GM12801 (cell line): Measurements from ENCODE around the gene HLA-DMB.

Experiments used
- TF ChIP-seq, protein P1 (sequence below): IDR thresholded peaks from one replicate; pipeline ENCODE4 v1.5.1; 2011; ENCODE audit warnings: control low read depth; ENCODE audit not compliant: insufficient read length; ENCODE audit errors: extremely low read depth

The HLA-DMB gene

DNA sequence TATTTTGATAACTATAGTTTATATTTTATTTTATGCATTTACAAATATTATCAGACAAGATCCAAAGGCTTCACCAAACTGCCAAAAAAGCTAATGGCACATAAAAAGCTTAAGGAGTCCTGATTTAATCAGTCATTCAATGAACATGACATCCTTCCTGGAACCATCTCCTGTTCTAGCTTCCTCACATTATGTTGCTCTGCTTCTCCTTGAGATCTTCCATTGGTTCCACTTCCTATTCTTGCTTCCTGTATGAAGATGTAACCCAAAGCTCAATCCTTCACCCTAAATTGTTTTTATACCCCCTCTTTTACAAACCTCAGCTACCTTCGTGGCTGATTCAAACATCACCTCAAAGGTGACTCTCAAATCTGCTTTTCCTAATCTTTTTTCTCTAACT is 23.0 kb upstream of the HLA-DMB start:
- TF ChIP-seq, protein P1, sequence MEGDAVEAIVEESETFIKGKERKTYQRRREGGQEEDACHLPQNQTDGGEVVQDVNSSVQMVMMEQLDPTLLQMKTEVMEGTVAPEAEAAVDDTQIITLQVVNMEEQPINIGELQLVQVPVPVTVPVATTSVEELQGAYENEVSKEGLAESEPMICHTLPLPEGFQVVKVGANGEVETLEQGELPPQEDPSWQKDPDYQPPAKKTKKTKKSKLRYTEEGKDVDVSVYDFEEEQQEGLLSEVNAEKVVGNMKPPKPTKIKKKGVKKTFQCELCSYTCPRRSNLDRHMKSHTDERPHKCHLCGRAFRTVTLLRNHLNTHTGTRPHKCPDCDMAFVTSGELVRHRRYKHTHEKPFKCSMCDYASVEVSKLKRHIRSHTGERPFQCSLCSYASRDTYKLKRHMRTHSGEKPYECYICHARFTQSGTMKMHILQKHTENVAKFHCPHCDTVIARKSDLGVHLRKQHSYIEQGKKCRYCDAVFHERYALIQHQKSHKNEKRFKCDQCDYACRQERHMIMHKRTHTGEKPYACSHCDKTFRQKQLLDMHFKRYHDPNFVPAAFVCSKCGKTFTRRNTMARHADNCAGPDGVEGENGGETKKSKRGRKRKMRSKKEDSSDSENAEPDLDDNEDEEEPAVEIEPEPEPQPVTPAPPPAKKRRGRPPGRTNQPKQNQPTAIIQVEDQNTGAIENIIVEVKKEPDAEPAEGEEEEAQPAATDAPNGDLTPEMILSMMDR = no peak

DNA sequence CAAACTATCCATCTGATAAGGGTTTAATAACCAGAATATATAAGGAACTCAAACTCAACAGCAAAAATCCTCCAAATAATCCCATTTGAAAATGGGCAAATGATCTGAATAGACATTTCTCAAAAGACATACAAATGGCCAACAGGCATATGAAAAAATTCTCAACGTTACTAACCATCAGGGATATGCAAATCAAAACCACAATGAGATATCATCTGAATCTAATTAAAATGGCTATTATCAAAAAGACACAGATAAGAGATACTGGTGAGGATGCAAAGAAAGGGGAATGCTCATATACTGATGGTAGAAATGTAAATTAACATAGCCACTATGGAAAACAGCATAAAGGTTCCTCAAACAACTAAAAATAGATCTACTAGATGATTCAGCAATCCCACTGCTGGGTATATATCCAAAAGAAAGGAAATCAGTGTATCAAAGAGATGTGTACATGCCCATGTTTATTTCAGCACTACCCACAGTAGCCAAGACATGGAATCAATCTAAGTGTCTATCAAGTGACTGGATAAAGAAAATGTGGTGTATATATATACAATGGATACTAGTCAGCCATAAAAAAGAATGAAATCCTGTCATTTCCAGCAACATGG is 21.5 kb upstream of the HLA-DMB start:
- TF ChIP-seq, protein P1 = no peak

DNA sequence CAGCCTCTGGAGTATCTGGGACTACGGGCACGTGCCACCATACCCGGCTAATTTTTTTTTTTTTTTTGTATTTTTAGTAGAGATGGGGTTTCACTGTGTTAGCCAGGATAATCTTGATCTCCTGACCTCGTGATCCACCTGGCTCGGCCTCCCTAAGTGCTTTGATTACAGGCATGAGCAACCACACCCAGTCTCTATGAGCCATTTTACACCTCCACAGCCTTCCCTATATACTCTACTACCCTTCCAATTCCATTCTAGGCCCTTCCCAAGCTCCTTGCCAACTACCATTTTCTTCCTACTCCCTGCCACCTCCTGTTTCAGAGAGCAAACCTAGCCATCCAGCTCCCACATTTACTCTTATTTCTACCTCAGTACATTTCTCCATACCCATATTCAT is 19.7 kb upstream of the HLA-DMB start:
- TF ChIP-seq, protein P1 = no peak

DNA sequence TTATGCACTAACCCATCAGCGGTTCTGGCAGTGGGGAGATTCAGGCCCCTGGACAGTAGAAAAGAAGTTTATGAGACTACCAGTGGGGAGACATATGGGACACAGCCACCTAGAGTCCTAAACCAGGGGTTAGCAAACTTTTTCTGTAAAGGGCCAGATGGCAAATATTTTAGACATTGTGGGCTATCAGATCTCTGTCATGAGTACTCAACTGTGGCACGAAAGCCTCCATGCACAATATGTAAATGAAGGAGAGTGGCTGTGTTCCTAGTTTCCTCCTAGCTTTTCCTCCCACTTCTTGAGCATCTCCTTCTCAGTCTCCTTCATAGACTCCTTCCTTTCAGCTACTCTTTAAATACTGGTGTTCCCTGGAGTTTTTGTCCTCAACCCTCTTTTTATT is 15.3 kb upstream of the HLA-DMB start:
- TF ChIP-seq, protein P1 = no peak

DNA sequence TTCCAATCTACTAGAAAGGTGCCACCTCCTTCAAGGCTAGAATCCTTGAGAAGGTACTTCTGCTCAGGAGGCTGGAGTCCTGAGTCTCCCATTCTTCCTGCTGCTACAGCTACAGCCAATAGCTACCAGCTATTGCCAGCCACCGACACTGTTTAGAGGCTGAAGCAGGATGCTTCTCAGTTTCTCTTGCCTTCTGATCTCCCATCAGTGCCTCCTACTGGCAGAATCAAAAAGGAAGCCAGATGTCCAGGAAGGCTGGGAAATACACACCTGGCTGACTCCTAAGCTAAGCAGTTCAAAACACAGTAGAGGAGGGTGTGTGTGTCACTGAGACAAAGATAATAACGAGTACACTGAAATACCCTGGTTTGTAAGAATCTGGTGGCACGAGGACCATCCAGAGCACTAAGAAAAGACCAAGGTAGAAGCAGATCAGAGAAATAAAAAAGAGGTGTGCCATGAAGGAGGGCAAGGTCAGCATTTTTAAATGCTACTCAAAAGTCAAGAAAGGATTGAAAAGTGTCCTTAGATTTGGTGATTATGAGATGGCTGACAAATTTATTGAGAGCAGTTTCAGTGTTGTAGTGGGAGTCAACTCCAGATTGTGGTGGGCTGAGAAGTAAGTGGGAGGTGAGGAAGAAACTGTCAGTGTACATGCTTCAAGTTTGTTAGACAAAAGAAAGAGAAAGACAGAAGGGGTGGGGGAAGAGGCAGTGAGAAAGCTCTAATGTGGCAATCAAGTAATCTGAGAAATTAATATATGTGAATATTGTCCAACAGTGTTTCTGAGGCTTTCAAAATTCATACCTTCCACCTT is 14.4 kb upstream of the HLA-DMB start:
- TF ChIP-seq, protein P1 = no peak

DNA sequence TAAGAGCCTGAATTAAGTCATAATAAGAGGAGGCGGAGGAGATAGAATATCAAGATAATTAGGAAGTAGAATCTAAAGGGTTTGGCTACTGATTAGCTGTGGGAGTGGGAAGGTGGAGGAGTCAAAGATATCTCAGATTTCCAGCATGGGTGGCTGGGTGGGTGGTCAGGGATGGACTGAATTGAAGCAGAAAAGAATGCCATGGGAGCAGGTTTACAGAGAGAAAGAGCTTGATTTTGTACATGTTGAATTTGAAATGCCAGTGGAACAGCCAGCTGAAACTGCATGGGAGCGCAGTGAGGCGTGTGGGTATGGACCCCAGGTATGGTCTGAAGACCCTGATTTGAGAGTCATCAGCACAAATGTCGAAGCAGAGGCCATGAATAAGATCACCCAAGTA is 13.4 kb upstream of the HLA-DMB start:
- TF ChIP-seq, protein P1 = no peak

DNA sequence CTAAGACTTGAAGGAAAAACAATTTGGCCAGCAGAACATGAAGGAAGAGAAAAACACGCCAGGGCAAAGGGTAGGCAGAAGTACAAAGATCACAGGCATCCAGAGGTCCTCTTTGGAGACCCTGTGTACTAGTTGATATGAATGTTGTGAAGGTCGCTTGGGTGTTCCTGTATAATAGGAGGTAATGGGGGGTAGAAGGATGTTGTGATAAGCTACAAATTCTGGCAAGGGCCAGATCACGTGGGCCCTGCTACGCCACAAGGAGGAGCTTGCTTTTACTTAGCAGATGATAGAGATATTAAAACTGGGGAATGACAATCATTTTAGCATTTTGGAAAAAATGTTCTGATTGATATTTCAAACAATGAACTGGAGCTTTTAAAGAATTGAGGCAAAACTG is 12.9 kb upstream of the HLA-DMB start:
- TF ChIP-seq, protein P1 = no peak
